ENCODE results near the gene SRCAP.

SRCAP gene

DNA sequence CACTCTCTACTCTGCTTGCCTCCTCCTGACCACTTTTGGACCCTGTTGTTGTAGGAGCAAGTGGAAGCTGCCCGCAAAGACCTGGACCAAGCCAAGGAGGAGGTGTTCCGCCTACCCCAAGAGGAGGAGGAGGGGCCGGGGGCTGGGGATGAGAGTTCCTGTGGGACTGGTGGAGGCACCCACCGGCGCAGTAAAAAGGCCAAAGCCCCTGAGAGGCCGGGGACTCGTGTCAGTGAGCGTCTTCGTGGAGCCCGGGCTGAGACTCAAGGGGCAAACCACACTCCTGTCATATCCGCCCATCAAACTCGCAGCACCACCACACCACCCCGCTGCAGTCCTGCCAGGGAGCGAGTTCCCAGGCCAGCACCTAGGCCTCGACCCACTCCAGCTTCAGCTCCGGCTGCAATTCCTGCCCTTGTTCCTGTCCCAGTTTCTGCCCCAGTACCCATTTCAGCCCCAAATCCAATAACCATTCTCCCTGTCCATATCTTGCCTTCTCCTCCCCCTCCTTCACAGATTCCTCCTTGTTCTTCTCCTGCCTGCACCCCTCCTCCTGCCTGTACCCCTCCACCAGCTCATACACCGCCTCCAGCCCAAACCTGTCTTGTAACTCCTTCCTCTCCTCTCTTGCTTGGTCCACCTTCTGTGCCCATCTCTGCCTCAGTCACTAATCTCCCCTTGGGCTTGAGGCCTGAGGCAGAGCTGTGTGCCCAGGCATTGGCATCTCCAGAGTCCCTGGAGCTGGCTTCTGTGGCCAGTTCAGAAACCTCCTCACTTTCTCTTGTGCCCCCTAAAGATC is 38.2 kb downstream of the SRCAP start:
- DNase-seq (ENCODE audit: low read depth): no peak

DNA sequence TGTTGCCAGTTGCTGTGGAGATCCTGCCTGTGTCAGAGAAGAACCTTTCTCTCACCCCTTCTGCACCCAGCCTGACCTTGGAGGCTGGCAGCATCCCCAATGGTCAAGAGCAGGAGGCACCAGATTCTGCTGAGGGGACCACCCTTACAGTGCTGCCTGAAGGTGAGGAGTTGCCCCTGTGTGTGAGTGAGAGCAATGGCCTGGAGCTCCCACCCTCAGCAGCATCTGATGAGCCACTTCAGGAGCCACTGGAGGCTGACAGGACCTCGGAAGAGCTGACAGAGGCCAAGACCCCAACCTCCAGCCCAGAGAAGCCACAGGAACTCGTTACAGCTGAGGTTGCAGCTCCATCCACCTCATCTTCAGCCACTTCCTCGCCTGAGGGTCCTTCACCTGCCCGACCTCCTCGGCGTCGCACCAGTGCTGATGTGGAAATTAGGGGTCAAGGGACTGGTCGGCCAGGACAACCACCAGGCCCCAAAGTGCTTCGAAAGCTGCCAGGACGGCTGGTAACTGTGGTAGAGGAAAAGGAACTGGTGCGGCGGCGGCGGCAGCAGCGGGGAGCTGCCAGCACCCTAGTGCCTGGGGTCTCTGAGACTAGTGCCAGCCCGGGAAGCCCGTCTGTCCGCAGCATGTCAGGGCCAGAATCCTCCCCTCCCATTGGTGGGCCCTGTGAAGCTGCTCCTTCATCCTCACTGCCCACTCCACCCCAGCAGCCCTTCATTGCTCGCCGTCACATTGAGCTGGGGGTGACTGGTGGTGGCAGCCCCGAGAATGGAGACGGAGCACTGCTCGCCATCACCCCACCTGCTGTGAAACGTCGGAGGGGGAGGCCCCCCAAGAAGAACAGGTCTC is 39.0 kb downstream of the SRCAP start:
- no peak for DNase-seq (ENCODE audit: low read depth)

GRCh38 chr16:30738984-30739951 is 40.3 kb downstream of the SRCAP start:
- DNase-seq (ENCODE audit: low read depth): no peak

DNA sequence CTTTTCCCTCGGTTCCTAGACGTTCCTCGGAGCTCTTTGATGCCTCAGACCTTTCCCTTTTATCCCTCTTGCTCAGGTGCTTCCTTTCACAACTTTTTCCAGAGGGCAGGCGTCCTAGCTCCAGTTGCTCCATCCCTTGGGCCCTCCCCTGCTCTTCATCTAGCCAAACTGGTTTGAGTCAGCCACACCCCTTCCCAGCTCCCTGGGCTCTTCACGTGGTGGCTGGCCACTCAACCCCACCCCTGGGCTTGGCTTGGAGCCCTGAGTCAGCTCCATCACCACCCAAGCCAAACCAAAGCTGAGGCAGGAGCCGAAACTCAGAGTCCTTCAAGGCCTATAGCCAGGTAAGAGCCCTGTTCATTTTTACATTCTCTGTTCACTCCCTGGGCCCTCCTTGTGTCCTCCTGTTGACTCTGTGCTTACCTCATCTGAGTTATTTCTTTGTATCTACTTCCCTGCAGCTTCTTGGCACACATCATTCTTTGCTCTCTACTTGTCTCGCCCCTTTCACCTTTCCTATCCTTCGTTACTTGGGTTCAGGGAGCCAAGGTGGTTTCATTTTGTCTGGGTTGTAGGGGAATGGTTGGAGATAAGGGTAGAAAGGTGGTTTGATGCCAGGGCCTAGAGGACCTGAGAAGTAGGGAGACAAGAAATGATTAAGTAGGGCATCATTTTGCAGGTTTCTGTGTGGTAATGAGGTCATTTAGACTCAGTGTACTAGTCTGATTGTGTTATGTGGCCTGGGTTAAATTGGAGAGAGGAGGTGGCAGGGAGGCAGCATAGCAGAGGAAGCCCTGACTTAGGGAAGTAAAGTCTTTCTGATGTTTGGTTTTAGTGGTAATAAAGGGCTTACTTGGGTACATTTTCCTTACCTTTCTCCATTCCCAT is 41.6 kb downstream of the SRCAP start:
- no peak for DNase-seq (ENCODE audit: low read depth)

DNA sequence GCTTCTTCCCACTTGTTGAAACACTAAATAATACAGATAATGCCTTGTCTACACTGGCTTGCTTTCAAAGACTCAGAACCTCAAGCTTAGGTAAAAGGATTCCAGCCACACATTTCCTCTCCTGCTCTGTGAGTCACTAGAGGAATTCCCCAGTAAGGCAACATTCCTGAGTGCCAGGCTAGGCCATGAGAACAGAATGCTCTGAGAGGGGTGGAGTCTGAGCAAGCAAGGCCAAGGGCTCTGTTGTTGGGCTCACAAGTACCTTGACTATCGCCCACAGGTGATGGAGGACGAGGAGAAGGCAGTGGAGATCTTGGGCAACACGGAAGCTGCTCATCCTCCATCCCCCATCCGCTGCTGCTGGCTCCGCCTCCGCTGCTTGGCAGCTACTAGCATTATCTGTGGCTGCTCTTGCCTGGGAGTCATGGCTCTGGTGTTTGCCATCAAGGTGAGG is 42.5 kb downstream of the SRCAP start:
- DNase-seq (ENCODE audit: low read depth): peak; percentile 83

DNA sequence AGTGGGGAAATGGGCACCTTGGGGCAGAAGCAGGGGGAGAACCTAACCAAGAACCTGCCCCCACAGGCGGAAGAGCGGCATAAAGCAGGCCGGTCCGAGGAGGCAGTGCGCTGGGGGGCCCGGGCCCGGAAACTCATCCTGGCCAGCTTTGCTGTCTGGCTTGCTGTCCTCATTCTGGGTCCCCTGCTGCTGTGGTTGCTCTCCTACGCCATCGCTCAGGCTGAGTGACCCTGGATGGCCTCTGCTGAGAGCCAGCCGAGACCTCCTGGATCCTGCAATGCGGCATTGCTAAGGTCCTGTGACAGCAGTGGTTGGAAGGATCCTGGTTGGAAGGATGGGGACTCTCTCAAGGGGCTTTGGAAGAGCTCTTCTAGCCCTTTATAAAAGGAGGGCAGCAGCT is 44.7 kb downstream of the SRCAP start:
- no peak for DNase-seq (ENCODE audit: low read depth)

- no peak for DNase-seq (ENCODE audit: low read depth)
Measured at GRCh38 chr16:30744183-30744582, 45.2 kb downstream of the SRCAP start.

DNA sequence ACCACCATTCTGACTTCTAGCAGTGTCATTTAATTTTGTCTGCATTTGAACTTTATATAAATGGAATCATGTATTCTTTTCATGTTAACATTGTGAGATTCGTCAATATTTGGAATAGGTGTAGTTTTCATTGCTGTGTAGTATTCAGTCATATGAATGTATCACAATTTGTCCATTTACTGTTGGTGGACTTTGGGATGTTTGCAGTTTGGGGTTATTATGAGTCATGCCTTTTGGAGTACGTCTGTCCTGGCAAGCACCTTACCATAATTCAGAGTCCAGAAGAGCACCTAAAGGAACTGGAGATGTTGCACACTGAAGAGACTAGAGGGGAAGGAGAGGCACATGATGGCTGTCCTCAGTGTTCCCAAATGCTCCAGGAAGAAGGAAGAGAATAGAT is 46.1 kb downstream of the SRCAP start:
- no peak for DNase-seq (ENCODE audit: low read depth)

DNA sequence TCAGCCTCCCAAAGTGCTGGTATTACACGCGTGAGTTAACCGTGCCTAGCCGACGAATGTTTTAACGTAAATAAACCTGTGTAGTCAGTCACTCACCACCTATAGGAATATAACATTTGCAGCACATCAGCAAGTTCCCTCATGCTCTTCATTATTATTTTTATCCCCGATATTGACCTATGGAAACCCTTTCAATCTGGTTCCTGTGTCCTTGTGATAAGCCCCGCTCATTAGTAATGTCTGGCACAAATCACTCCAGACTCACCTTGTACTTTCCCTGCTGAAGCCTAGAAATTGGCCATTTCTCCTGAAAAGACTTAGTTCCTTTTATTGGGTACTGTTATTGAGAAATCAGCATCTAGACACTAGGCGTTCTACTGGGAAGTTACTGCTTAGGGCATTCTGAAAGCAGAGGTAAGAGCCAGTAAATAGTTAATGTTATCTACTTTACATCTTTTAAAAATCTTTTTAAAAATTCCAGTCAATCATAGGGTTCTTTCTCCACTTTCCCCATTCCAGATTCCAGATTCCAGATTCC is 47.7 kb downstream of the SRCAP start:
- no peak for DNase-seq (ENCODE audit: low read depth)

DNA sequence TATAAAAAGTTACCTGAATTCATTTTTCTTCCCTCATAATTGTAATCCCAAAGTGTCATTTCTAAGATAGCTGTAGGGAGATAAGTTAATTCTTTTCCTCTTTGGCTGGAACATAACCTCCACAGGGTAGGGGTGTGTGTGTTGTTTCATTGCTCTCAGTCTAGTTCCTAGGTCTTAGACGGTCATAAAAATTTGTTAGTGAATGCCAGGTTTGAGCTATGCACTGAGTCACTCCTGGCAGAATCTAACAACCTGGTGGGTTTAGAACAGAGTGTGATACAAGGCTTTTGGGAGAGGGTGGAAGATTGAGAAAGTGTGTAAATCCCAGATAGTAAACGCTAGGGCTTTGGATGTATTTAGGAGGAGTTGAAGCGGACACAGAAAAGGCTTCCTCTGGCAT is 48.4 kb downstream of the SRCAP start:
- DNase-seq (ENCODE audit: low read depth): no peak

GRCh38 chr16:30747799-30748633 is 49.0 kb downstream of the SRCAP start, which contains the start of gene PHKG2:
Gene PHKG2 (plus strand): TSS chr16:30748425. CDS start chr16:30748821, 396 bp downstream.
- DNase-seq (ENCODE audit: low read depth): peak; percentile 94

DNA sequence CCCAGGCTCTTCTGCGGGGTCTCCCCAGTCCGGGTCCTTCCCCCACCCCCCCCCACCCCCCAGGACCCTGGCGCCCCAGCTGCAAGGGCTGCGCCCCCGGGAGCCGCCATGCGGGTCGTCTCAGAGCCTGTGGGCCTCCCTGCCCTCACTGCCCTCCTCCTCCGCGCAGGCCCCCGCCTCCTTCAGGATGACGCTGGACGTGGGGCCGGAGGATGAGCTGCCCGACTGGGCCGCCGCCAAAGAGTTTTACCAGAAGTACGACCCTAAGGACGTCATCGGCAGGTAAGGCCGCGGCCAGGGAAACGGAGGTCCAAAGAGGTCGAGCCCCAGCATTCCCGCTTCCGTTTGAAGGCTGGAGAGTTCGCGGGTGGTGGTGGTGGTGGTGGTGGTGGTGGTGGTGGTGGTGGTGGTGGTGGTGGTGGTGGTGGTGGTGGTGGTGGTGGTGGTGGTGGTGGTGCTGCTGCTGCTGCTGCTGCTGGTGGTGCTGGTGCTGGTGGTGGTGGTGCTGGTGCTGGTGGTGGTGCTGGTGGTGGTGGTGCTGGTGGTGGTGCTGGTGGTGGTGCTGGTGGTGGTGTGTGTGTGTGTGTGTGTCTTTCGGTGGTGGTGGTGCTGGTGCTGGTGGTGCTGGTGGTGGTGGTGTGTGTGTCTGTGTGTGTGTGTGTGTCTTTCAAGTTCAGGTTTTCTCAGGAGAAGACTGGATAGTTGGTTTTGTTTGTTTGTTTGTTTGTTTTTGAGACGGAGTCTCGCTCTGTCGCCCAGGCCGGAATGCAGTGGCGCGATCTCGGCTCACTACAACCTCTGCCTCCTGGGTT is 49.9 kb downstream of the SRCAP start:
- no peak for DNase-seq (ENCODE audit: low read depth)

DNA sequence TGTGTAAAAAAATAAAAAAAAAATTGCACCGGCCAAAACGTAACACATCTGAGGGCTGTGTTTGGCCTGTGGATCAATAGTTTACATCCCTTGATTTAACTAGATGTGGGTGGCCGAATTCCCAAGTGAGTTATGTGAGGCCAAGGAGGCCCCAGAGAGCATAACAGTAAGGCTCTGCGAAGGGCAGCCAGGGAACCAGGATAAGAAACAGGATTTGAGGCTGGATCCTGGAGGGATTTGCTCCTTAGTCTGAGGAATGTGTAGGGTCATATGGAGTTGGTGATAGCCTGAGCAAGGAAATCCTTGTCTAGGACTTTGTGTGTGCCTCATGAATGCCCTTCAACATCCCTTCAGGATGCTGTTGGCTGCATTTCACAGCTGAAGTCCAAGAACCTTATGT is 51.2 kb downstream of the SRCAP start:
- DNase-seq (ENCODE audit: low read depth): no peak

GRCh38 chr16:30750876-30751465 is 52.0 kb downstream of the SRCAP start:
- no peak for DNase-seq (ENCODE audit: low read depth)

- no peak for DNase-seq (ENCODE audit: low read depth)
Measured at GRCh38 chr16:30753596-30753995, 54.6 kb downstream of the SRCAP start.

- no peak for DNase-seq (ENCODE audit: low read depth)
Measured at GRCh38 chr16:30755955-30756780, 57.2 kb downstream of the SRCAP start.

DNA sequence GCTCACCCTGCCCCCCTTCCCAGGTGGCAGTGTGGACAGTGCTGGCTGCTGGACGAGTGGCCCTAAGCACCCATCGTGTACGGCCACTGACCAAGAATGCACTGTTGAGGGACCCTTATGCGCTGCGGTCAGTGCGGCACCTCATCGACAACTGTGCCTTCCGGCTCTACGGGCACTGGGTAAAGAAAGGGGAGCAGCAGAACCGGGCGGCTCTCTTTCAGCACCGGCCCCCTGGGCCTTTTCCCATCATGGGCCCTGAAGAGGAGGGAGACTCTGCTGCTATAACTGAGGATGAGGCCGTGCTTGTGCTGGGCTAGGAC is 57.8 kb downstream of the SRCAP start:
- no peak for DNase-seq (ENCODE audit: low read depth)

GRCh38 chr16:30757316-30757715 is 58.3 kb downstream of the SRCAP start:
- no peak for DNase-seq (ENCODE audit: low read depth)

All from non-pigmented ciliary epithelial cell (primary cell).